GM18909 (cell line): Measurements from ENCODE around the gene TSPAN15.
A peak's percentile ranks its signal among the peaks of the same experiment; 100 is the strongest.
"Not testable (repeated sequence)": the region's sequence is repeated elsewhere in the genome, so short reads cannot be mapped to it uniquely, and the experiment has no call there.

Source experiments
- ATAC-seq: cut with Tn5 transposase; IDR thresholded peaks from one replicate; pipeline ENCODE4 v1.9.1; 2021; ENCODE audit warnings: mild to moderate bottlenecking; ENCODE audit not compliant: unreplicated experiment, poor library complexity

Gene TSPAN15

DNA sequence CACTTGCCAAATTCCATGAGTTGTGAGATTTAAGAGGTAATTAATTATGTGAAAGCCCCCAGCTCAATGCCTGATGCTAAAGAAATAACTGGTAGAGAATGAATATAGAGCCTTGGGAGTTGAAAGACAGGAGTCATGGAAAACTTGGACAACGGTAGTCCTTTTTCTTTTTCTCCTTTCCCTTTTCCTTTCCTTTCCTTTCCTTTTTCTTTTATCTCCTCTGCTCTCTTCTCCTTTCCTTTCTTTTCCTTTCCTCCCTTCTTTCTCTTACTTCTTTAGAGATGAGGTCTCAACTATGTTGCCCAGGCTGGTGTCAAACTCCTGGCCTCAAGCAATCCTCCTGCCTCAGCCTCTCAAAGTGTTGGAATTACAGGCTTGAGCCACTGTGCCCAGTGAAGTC, 7.9 kb upstream of the TSPAN15 start:
- ATAC-seq: no peak

DNA sequence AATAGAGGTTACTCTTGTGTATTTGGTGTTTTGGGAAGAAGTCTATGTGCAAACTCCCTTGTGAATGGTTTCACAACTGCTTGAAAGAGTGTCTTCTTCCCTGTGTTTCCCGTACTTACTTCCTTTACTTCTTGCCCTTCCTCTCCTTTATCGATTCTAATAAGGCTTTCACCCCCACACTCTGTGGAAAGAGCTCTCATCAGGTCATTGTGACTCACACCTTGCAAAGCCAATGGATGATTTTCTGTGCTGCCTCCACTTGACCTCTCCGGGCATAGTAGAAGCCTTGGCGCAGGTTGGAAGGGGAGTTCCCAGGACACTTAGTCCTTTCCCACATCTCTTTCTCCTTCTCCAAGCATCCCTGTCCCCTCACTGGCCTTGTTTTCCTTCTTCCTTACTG, 6.2 kb upstream of the TSPAN15 start:
- ATAC-seq: no peak

DNA sequence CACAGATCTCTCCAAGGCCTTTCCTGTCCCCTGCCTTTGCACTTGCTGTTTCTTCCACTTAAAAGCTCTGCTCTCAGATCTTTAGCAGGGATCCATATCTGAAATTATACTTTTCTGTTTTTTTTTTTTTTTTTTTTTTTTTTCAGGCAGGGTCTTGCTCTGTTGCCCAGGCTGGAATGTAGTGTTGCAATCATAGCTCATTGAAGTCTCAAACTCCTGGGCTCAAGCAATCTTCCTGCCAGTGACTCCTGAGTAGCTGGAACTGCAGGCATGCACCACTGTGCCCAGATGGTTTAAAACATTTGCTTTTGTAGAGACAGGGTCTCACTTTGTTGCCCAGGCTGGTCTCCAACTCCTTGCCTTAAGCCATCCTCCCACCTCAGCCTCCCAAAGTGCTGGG, 5.0 kb upstream of the TSPAN15 start:
- no peak for ATAC-seq

DNA sequence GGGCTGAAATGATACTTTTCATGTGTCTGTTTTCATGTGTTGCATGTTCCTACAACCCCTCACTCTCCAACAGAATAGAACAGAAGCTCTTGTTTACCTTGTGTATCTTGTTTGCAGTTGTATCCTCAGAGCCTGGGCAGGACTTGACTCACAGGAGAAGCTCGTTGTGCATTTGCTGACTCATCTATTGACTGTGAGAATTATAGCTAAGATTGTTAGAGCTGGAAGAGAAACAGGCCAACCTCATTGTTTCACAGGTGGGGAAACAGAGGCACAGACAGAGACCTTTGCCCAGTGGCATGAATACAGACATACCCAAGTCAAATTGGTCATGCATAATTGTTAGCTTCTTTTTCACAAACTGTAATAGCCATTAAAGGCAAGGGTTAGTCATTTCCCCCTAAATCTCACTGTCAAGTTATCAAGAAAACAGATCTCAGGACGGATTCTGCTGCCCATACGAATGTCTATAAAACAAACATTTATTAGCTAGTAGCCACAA, 4.6 kb upstream of the TSPAN15 start:
- ATAC-seq: no peak

DNA sequence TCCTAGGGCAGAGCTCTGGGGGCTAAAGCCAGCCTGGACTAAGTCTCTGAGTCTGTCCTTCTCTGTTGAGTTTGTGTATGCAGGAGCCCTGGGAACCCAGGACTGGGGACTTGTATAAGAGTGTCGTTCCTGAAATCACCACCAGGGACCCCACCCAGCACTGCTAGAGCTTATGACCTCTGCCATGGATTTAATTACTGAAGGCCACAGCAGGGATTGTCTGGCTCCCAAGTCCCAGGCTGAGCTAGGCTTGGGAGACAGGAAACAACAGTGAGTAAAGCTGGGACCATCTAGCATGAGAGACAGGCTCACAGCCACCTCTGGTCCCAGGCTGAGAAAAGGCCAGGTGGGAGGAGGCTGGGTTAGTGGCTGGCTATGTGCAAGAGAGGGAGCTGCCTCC, 1.4 kb upstream of the TSPAN15 start:
- ATAC-seq: peak; percentile 47

DNA sequence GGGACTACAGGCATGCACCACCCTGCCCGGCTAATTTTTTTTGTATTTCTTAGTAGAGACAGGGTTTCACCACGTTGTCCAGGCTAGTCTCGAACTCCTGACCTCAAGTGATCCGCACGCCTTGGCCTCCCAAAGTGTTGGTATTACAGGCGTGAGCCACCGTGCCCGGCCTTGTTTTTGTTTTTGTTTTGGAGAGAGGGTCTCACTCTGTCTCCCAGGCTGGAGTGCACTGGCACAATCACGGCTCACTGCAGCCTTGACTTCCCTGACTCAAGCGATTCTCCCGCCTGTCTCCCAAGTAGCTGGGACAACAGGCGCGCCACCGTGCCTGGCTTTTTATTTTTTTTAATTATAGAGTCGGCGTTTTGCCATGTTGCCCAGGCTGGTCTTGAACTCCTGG, 870 bp upstream of the TSPAN15 start:
- not testable (repeated sequence) for ATAC-seq

DNA sequence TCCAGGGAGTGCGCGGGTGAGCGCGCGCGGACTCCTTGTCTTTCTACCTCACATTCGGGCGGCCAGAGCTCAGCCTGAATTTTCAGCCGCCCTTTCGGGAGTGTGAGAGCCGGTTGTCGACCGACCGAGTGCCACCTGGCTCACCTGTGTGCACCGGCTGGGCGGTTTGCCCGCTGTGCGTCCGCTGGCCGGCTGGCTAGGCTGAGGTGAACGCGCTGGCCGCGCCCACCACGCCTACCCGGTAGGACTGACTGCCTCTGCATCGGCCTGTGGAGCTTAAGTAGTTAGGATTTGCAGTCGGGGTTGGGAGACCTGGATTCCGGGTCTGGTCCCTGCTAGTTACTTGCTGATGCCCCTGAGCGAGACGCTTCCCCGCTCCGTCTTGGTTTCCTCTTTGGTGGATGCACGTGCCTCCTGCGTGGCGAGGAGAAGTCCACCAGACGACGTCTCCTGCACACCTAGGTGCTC, 553 bp downstream of the TSPAN15 start:
- peak; percentile 20 for ATAC-seq

DNA sequence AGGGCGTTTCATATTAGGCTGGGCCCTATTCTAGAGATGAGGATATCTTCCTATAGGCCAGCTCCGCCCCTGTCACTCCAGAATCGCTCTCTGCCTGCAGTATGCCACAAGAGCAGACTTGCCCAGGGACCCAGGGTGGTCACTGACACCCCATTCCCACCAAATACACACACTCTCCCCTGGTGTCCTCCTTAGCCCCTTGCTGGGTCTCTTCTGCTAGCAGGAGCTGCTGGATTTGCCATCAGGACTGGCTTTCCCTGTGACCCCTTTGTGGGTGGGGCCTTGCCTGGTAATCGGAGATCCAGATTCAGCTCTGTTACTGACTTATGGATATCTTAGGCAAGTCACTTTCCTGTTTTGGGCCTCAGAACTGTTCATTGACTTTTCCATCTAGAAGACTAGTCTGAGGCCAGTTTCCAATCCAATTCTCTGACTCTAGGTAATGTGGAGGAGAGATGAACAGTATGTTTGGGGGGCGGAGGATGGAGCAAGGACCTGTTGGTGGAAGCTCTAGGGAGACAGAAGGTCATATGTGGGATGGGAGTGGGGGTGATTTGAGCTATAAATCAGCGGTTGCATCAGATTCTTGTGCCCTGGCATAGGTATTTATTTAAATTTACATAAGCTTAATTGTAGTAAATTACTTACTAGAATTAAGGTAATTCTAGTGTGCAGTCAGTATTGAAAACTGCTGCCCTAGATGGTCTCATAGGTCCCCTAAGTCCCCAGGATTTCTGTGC, 1.6 kb downstream of the TSPAN15 start:
- ATAC-seq: no peak

DNA sequence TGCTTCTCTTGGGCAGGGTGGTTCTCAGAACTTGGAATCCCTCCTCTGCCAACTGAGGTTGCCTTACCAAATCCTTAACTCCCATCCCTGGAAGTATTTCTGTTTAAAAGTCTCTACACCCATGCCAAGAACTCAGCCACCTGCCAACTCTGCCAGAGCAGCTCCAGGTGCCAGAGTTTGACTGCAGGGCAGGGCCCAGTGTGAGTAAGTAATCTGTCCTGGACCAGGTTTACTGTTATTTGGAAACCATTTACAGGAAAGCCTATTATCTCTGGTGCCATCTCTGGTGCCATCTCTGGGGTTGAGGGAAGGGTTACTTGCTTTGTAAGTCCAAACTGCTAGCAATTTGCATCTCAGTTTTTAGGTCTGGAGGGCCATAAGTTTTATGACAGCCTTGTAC, 2.5 kb downstream of the TSPAN15 start:
- no peak for ATAC-seq

DNA sequence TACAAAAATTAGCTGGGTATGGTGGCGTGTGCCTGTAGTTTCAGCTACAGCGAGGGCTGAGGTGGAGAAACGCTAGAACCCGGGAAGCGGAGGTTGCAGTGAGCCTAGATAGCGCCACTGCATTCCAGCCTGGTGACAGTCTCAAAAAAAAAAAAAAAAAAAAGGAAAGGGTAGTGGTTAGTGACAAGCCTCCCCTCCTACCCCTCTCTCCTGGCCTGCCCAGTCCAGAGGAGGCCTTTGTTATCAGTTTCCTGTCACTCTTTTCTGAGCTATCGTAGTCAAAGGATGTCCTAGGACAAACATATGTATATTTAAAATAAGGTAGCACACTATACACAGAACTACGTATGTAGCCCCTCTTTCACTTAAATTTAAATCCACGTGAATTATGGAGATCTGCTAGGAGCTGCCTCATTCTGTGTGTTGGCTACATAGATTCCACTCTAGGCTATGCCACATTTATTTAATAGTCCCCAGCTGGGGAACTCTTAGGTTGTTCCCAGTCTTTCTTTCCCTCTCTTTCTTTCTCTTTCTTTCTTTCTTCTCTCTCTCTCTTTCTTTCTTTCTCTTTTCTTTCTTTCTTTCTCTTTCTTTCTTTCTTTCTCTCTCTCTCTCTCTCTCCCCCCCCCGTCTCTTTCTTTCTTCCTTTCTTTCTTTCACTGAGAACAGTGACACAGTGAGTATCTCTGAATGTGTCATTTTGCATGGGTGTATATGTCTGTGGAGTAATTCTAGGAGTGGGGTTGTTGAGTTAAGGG, 3.9 kb downstream of the TSPAN15 start:
- no peak for ATAC-seq

DNA sequence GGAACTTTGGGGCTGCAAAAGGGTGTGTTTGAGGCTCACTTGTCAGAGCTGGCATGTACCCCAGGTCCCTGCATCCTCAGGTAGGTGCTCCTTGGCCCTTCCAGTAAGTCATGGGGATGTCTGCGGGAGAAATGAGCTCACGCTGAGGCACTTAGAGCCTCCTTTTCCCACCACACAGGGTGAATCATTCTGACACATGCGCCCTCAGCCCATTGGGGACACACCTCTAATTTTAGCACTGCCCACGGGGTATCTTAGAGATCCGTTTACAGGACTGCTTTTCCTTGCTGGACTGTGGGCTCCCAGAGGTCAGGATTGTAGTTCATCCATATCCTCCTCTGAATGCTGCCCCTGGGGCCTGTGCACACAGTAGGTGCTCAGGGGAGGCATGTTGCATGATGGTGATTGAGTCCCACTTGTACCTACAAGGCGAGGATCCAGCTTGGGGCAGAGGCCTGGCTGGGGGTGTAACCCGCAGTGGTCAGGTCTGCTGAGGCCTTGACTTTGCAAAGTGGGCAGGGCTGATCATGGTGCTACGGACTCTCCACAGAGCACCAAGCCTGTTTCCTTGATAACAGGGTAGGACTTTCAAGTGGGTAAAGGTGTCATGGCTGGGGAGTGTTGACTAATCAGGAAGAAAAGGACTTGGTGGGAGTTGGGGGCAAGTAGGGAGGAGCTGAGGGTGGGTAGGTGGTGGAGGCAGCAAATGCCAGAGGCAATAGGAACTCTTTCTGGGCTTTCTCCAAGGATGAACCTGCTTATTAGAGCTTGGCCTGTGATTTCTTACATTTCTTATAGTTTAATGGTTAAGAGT, 5.8 kb downstream of the TSPAN15 start:
- ATAC-seq: no peak

DNA sequence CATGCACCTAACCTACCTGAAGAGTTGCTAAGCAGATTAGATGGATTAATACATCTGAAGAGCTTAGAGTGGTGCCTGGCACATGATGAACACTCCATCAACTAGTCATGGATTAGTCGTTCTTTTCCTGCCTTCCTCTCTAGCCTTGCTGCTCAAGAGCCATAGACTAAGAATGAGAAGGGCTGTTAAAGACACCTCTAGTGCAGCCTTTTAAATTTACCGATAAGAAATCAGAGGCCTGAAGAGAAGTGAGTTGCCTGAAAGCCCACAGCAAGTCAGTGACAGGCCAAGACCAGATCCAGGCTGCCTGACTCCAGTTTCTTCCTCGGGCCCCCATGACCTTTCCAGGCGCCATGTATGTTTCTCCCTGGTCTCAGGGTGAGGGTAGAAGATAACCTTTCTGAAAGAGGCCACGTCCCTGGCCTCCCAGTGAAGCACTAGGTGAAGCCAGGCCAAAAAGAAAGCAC, 6.5 kb downstream of the TSPAN15 start:
- no peak for ATAC-seq

DNA sequence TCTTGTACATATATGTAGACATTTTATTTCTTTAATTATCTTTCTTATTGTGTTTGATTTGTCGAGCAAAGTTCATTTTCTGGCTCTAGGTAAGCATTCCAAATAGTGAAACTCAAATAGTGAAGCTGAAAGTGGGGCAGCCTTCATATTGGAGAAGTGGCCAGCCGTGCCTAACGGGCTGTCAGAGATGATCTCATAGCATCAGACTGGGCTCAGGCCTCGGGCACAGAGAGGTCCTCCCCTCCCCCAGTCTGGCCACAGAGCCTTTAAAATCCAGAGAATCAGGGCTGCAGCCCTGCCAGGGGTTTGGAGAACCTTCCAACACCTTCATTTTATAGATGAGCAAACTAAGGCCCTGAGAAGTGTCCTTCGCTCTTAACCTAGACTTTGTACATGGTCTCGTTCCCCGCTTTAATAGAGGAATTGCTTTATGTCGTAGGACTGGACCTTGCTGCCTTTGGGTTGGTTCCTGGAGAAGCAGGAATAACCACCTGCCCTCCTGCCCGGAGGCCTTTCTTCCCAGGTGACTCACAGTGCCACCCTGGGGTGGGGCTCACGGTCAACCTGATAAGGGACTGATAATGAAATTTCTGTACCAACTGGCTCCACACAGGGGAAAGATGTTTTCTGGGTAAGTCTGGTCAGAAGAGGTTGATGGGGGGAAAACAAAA, 7.3 kb downstream of the TSPAN15 start:
- no peak for ATAC-seq

DNA sequence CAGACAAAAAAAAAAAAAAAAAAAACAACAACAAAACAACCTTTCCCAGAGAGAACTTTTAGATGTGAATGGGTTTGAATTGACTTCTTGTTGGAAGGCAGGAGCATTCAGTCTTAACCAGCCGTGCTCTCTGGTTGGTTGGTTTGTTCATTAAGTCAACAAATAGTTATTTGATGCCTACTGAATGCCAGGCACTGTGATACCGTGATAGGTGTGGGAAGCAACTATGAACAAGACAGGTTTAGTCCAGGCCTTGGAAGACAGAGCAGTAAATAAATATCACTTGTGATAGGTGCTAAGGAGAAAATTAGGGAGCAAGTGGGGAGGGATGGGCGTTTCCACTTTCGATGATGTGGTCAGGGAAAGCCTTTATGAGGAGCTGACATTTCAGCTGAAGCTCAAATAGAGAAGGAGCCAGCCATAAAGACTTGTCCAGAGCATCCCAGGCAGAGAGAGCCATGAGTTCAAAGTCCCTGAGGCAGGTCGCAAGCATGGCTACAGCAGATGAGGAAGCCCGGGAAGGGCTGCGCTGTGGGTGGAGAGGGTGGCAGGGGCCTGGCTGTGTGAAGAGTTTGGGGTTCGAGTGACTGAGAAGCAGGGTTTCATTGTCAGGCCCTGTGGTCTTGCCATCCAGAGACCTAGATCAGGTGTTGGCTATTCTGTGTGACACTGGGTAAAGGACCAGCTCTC, 8.0 kb downstream of the TSPAN15 start:
- ATAC-seq: no peak

DNA sequence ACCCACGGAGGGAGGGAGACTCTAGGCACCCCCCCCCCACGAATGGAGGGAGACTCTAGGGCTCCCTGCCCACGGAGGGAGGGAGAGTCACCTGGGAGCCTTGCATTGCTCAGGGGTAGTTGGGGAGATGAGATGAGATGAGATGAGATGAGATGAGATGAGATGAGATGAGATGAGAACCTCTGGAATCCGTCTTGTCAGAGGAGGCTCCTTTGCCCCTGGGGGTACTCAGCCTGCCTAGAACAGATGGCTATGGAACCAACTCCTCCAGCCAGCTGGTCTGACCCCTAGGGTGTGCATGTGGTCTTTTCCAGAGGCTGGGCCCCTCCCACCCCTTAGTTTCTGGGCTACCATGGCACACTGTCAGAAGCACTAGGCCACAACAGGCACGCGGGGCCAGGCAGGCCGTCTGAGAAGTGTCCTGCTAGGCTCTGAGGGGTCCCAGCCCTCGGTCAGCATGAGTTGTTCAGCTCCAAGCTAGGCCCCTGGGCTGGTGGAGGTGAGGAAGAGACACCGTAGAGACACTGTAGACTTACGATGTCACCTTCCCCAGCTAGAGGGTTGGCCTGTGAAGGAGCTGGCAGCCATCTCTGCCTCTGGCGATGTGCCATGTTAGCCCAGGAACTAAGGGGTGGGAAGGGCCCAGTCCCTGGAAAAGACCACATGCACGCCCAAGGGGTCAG, 8.8 kb downstream of the TSPAN15 start:
- ATAC-seq: no peak

DNA sequence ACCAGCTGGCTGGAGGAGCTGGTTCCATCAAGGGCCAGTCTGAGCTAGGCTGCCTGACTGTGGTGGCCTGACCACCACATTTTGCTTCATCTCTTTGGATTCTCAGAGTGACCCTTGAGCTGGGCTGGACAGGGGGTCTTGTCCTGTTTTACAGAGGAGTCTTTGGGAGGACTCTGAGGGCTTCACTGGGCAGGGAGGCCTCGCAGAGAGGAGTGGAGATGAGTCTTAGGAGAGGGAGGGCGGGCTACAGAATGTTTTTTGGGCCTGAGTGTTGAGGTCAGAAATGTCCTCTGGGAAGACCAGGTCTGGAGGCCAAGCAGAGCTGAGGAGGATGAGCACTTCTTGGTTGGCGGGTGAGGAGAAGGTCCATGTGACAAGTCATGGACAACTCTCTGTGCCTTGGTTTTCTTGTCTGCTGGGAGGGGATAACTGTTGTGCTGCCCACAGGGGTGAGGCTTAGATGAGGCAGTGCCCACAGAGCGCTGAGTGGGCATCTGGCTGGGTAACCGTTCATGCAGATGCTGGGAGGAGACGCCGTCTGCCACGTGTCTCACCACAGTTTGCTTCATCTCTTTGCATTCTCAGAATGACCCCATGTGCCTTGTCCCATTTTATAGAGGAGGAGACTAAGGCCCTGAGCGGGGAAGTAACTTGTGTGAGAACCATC, 9.4 kb downstream of the TSPAN15 start:
- no peak for ATAC-seq

DNA sequence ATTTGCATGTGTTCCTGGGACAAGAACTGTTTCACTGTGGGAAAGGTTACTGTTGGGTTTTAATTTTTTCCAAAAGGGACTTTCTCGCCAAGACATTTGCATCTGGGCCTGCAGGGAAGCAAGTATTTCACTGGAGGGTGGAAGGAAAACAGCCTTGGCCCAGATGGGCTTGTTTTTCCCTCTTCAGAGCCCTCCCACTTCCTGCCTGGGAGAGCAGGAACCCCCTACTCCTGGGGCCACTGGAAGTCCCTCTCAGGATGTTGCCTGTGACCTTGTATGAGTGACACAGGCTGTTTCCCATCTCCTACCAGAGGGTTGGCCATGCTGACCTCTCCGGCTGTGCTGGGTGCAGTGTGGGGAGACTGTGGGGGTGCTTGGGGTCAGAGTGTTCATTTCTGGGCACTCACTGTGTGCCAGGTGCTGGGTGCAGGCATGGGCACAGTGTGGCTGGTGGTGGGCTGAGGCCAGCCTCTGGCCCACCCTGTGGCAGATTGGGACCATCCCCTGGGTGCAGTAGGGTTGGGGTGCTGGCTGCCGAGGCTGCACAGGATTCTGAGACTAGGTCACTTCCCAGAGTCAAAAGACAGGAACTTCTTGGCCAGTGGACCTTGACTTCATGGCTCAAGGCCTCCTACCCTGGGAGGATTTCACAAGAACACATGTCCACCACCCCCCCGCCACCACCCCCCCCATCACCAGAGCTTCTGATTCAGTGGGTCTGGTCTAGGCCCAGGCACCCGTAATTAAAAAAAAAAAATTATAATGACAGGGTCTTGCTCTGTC, 10.2 kb downstream of the TSPAN15 start:
- no peak for ATAC-seq

DNA sequence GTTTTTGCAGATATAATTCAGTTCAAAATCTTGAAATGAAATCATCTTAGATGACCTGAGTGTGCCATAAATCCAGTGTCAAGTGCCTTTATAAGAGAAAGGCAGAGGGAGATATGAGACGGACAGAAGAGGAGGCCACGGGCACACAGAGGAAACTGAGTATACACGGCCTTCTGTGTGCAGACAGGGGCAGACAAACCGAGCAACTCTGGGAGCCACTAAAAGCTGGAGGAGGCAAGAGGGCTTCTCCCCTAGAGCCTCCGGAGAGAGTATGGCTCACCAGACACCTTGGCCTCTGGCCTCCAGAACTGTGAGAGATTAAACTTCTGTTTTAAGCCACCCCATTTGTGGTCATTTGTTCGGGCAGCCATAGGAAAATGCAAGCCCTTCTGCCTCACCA, 12.6 kb downstream of the TSPAN15 start:
- no peak for ATAC-seq
